ENCODE measurements around the gene OR3A3. TPM values are rescaled to one million over a fixed set of nuclear protein-coding genes. Genes with fewer than 3 reads are reported as not detected.

The OR3A3 gene
- total RNA-seq, 1 experiment from 2014 or later = not detected

- H3K4me3 Mint-ChIP-seq = no peak within 1 kb of the TSS
- H3K9ac ChIP-seq (ENCODE audit: extremely low read depth, insufficient read length, low read length) = no peak within 1 kb of the TSS
- no peak within 1 kb of the TSS for H2AFZ ChIP-seq (ENCODE audit: low read length)
- H2BK5ac ChIP-seq (ENCODE audit: insufficient read length, low read length) = no peak within 1 kb of the TSS
- H3K9me3 Mint-ChIP-seq = peaks cover 50 to 85% of the 10 kb centered on the region in 2 experiments
- H3K4ac ChIP-seq (ENCODE audit: low read depth, low read length) = no peak within 1 kb of the TSS
- no peak within 1 kb of the TSS for H3K27ac ChIP-seq (ENCODE audit: insufficient read length, low read depth, low read length)
- no peaks in the 10 kb centered on the region for H4K20me1 ChIP-seq (ENCODE audit: control insufficient read depth, insufficient read depth, insufficient read length)
- no peaks in the 10 kb centered on the region for H3K79me2 ChIP-seq (ENCODE audit: insufficient read depth, low read length)
- DNase-seq = peak; percentile 56
- no peak within 1 kb of the TSS for H4K8ac ChIP-seq (replicated peaks; ENCODE audit: insufficient read length, low read depth, low read length)
- H3K27ac Mint-ChIP-seq = no peak within 1 kb of the TSS
- no peaks in the 10 kb centered on the region for H3K4me1 ChIP-seq (ENCODE audit: insufficient read depth, low read length)
- no peak within 1 kb of the TSS for H3T11ph ChIP-seq (ENCODE audit: low read length)
- no peak within 1 kb of the TSS for H3K18ac ChIP-seq (ENCODE audit: insufficient read length, low read depth, low read length)
- no peak within 1 kb of the TSS for H3K14ac ChIP-seq (ENCODE audit: insufficient read depth, low read length)
- peaks cover 5 to 19% (median 9%) of the 10 kb centered on the region in 3 experiments; a peak in 2 of 7 replicates for H3K36me3 Mint-ChIP-seq (ENCODE audit: insufficient read depth in 1 of 3, low read depth in 3 of 3)
- no peak within 1 kb of the TSS for H2BK20ac ChIP-seq (ENCODE audit: low read depth, low read length, poor library complexity, severe bottlenecking)
- H3K9me3 ChIP-seq (ENCODE audit: control insufficient read depth, low read depth, low read length) = peaks cover 32% of the 10 kb centered on the region
- H3K56ac ChIP-seq (ENCODE audit: insufficient read length, low read depth, low read length) = no peak within 1 kb of the TSS
- H3K23me2 ChIP-seq (ENCODE audit: insufficient read length, low read depth, low read length, poor library complexity, severe bottlenecking) = no peaks in the 10 kb centered on the region
- H2BK15ac ChIP-seq (ENCODE audit: low read depth, low read length) = no peak within 1 kb of the TSS
- TF ChIP-seq CTCF (conservative IDR thresholded peaks at IDR 0.05) = no peak
- no peak within 1 kb of the TSS for H3K23ac ChIP-seq (ENCODE audit: insufficient read length, low read depth, low read length)
- H4K91ac ChIP-seq (ENCODE audit: insufficient read length, low read depth, low read length) = no peak within 1 kb of the TSS
- no peak within 1 kb of the TSS for H3K4me2 ChIP-seq (ENCODE audit: insufficient read depth, insufficient read length, low read length)
- H2BK12ac ChIP-seq (ENCODE audit: insufficient read length, low read depth, low read length) = no peak within 1 kb of the TSS
- peaks cover 6% of the 10 kb centered on the region for H3K27me3 Mint-ChIP-seq (ENCODE audit: low read depth)
- H3K4me1 Mint-ChIP-seq = no peaks in the 10 kb centered on the region
- no peak within 1 kb of the TSS for H2AK5ac ChIP-seq (ENCODE audit: insufficient read length, low read length)
- no peak within 1 kb of the TSS for H2BK120ac ChIP-seq (ENCODE audit: low read depth, low read length, poor library complexity, severe bottlenecking)
- no CpG with 5 or more reads among the region's 92 CpGs for WGBS (ENCODE audit: extremely low coverage, insufficient read length, low lambda C conversion rate)
- no peaks in the 10 kb centered on the region for H3K79me1 ChIP-seq (ENCODE audit: insufficient read depth, low read depth, low read length, poor library complexity, severe bottlenecking)
- H3K27me3 ChIP-seq (ENCODE audit: insufficient read depth, low read length) = no peaks in the 10 kb centered on the region
- no peak within 1 kb of the TSS for H4K5ac ChIP-seq (ENCODE audit: insufficient read length, low read depth, low read length)
Measured at GRCh38 chr17:3385869-3386816, 25.0 kb upstream of the OR3A3 start, which contains the start of gene OR3A2. Gene OR3A2, minus strand, starts transcription at chr17:3386308.
